22Rv1 (cell line): ENCODE results near the gene GLI1.

Experiments used
- H3K27ac ChIP-seq: fragments of 450-650 bp; 2 replicates; pipeline ENCODE4 v1.5.1; 2017
- ZFX ChIP-seq: fragments of 450-650 bp; IDR thresholded peaks from 2 replicates; pipeline ENCODE4 v1.6.1; 2017; ENCODE audit warnings: antibody characterized with exemption, borderline replicate concordance
- TF ChIP-seq, protein P1 (sequence below): fragments of 450-650 bp; IDR thresholded peaks from 2 replicates; pipeline ENCODE4 v1.5.1; 2017; ENCODE audit warnings: mild to moderate bottlenecking

Gene GLI1

DNA sequence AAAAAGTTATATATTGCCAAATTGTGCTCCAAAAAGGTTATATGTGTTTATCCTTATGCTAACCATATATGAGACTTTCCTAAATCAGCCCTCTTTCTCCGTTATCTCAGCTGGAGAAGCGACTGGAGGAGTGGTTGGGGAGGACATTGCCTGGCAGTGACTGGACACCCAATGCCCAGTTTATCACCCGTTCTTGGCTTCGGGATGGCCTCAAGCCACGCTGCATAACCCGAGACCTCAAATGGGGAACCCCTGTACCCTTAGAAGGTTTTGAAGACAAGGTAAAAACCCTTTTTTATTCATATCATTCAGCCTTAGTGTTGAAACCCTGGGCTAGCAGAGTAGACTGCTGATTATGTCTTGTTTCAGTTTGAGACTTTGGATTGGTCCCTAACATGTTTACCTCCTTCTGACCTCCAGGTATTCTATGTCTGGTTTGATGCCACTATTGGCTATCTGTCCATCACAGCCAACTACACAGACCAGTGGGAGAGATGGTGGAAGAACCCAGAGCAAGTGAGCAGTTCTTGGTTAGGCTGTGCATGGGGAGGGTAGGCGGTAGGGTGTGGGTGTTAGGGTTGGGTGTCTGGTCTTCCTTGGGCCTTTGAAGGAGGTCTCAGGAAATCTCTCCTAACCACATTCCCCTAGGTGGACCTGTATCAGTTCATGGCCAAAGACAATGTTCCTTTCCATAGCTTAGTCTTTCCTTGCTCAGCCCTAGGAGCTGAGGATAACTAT, 52.2 kb downstream of the GLI1 start:
- H3K27ac ChIP-seq, result peak overlapping the region; percentile 100; the same call in 1 of the 2 replicates
- no peak for TF ChIP-seq ZFX
- TF ChIP-seq, protein P1, sequence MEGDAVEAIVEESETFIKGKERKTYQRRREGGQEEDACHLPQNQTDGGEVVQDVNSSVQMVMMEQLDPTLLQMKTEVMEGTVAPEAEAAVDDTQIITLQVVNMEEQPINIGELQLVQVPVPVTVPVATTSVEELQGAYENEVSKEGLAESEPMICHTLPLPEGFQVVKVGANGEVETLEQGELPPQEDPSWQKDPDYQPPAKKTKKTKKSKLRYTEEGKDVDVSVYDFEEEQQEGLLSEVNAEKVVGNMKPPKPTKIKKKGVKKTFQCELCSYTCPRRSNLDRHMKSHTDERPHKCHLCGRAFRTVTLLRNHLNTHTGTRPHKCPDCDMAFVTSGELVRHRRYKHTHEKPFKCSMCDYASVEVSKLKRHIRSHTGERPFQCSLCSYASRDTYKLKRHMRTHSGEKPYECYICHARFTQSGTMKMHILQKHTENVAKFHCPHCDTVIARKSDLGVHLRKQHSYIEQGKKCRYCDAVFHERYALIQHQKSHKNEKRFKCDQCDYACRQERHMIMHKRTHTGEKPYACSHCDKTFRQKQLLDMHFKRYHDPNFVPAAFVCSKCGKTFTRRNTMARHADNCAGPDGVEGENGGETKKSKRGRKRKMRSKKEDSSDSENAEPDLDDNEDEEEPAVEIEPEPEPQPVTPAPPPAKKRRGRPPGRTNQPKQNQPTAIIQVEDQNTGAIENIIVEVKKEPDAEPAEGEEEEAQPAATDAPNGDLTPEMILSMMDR, result no peak

DNA sequence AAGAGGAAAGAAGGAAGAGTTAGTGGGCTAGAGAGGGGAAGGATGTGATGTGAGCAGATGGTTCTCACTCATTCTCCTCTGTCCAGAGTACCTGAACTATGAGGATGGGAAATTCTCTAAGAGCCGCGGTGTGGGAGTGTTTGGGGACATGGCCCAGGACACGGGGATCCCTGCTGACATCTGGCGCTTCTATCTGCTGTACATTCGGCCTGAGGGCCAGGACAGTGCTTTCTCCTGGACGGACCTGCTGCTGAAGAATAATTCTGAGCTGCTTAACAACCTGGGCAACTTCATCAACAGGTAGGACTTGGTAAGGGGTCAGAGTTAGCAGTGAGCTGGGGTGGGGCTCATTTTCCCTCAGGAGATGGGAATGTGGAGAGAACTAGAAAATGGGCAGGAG, 53.1 kb downstream of the GLI1 start:
- TF ChIP-seq, protein P1, result no peak
- no peak for TF ChIP-seq ZFX
- H3K27ac ChIP-seq, result peak overlapping the region; percentile 100; the same call in 1 of the 2 replicates

DNA sequence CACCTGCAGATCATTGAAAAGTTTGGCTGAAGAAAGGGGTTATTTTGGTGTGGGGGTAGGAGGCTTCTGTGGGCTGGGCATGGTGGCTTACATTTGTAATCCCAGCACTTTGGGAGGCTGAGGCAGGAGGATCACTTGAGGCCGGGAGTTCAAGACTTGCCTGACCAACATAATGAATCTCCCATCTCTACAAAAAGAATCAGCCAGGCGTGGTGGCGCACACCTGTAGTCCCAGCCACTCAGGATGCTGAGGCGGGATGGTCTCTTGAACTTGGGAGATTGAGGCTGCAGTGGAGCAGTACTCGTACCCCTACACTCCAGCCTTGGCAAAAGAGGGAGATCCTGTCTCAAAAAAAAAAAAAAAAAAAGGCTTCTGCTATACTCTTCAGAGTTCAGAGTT, 53.7 kb downstream of the GLI1 start:
- TF ChIP-seq, protein P1, result no peak
- TF ChIP-seq ZFX, result no peak
- H3K27ac ChIP-seq, result peak overlapping the region; percentile 100

DNA sequence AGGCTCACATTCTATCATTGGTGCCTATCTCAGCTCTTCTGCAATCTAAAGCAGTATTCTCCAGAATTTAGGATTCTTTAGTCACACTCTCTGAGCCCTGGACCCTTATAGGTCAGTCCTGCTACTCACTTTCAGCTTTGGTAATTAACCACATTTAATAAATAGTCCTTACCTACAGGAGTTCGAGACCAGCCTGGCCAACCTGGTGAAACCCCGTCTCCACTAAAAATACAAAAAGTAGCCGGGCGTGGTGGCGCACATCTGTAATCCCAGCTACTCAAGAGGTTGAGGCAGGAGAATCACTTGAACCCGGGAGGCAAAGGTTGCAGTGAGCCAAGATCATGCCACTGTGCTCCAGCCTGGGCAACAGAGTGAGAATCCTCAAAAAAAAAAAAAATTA, 54.1 kb downstream of the GLI1 start:
- H3K27ac ChIP-seq, result peak overlapping the region; percentile 100

DNA sequence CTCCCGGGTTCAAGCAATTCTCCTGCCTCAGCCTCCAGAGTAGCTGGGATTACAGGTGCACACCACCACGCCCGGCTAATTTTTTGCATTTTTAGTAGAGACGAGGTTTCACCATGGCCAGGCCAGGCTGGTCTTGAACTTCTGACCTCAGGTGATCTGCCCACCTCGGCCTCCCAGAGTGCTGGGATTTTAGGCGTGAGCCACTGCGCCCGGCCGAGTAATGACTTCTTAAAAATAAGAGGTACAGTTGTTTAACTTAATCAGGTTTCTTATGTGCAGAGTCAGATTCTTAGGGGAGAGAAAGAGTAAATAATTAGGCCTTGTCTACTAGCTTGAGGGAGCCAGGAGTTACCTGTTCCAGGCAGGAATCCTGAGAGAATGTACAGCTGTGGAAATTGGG, 54.7 kb downstream of the GLI1 start:
- peak overlapping the region; percentile 100 for H3K27ac ChIP-seq

DNA sequence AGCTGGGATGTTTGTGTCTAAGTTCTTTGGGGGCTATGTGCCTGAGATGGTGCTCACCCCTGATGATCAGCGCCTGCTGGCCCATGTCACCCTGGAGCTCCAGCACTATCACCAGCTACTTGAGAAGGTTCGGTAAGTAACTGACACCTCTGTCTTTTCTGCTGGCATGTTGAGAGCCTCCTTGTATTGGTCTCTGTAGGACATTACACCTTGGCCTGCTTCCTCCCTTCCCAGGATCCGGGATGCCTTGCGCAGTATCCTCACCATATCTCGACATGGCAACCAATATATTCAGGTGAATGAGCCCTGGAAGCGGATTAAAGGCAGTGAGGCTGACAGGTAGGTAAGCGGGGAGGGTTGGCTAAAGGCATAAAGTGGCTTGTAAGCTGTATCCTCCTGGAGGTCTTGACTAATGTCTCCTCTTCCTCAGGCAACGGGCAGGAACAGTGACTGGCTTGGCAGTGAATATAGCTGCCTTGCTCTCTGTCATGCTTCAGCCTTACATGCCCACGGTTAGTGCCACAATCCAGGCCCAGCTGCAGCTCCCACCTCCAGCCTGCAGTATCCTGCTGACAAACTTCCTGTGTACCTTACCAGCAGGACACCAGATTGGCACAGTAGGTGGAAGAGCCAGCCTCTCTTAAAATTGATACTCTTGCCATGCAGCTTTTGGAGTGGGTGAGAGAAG, 55.3 kb downstream of the GLI1 start:
- TF ChIP-seq, protein P1, result no peak
- TF ChIP-seq ZFX, result no peak
- peak overlapping the region; percentile 100 for H3K27ac ChIP-seq

DNA sequence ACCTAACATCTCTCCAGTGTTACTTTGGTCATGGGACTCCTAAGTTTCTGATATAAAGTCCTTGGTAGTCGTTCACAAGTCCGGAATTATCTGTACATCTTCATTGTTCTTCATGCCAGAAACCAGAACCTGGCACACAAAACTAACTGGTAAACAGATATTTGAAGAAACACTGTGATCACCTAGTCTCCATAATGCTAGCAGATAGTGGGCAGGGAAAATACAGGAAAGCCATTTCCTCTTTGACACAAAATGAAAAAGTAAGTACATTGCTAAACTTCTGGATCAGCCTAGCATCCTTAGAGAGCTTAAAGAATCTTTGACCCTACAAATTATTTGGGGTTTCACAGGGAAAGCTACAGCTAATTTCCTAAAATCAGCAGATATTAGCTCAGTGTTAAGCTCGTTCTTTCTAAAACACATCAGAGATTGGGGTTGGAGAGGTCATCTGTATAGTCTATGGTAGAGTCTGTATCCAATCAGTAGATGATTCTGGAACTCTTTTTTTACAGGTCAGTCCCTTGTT, 55.9 kb downstream of the GLI1 start:
- peak overlapping the region; percentile 100 for H3K27ac ChIP-seq
- TF ChIP-seq ZFX, result no peak
- TF ChIP-seq, protein P1, result no peak

DNA sequence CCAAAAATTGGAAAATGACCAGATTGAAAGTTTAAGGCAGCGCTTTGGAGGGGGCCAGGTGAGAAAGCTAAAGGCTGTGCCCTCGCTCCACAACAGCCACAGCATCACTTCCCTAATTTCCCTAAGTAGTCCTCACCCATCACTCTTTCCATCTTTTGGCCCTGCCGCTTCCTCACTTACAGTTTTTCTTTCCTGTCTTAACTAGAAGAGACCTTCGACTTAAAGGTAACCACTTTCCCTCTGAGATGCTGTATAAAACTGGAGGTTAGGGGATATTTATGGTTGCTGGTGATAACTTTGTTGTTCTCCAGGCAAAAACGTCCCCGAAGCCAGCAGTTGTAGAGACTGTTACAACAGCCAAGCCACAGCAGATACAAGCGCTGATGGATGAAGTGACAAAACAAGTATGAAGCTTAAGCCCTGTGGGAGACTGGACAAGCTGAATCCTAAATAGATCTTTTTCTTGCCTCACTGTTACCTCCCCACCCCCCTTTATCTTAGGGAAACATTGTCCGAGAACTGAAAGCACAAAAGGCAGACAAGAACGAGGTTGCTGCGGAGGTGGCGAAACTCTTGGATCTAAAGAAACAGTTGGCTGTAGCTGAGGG, 56.5 kb downstream of the GLI1 start:
- TF ChIP-seq, protein P1, result no peak
- no peak for TF ChIP-seq ZFX
- peak overlapping the region; percentile 100 for H3K27ac ChIP-seq
